AG04450 (cell line): ENCODE measurements around the gene COX7A2. TPM values are rescaled to one million over a fixed set of nuclear protein-coding genes. Genes with fewer than 3 reads are reported as not detected.

Source experiments
- CTCF ChIA-PET: fragments of 300-600, 350-600 bp; formaldehyde crosslinking; extraction: SDS; loops from one replicate; lab custom pipeline; 2022; ENCODE audit warnings: antibody characterized with exemption, inconsistent platforms; lab: Charles Lee
- POLR2A ChIA-PET: fragments of 350-600 bp; formaldehyde crosslinking; extraction: SDS; loops from one replicate; lab custom pipeline; 2021; ENCODE audit warnings: antibody characterized with exemption, inconsistent platforms; lab: Yijun Ruan, JAX
- DNase-seq: peaks from one replicate; pipeline ENCODE4 v3.0.0-alpha.2; 2011; ENCODE audit warnings: low read depth, low spot score
- H3K27ac ChIP-seq: one replicate; pipeline ENCODE4 v1.5.1; 2012; ENCODE audit warnings: low read depth, low read length, control low read depth
- H3K27me3 ChIP-seq: one replicate; pipeline ENCODE4 v1.6.0; 2012; ENCODE audit warnings: low read length; ENCODE audit not compliant: control insufficient read depth, insufficient read depth
- H3K4me3 ChIP-seq: 2 replicates; pipeline ENCODE4 v1.5.1; 2011; ENCODE audit warnings: mild to moderate bottlenecking, low read depth, low read length, control low read depth
- H3K9me3 ChIP-seq: 2 replicates; pipeline ENCODE4 v1.5.1; 2012; ENCODE audit warnings: low read length; ENCODE audit not compliant: control insufficient read depth, insufficient read depth
- polyA minus RNA-seq: library from RNA; depleted of rRNA, polyadenylated mRNA; stranded (reverse); fragments of >200 nt; gene quantifications from 2 replicates; pipeline ENCODE4 v1.2.3, GENCODE V29; 2011; rRNA and poly(A)+ RNA removed
- polyA plus RNA-seq: library from polyadenylated mRNA; depleted of rRNA; stranded (reverse); fragments of >200 nt; gene quantifications from 2 replicates; pipeline ENCODE4 v1.2.3, GENCODE V29; 2011; rRNA removed
- TF ChIP-seq, protein P1 (sequence below): IDR thresholded peaks from 2 replicates; pipeline ENCODE4 v1.5.1; 2011; ENCODE audit warnings: low read depth, low read length, control low read depth, inconsistent platforms

Gene COX7A2, protein sequence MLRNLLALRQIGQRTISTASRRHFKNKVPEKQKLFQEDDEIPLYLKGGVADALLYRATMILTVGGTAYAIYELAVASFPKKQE
- polyA plus RNA-seq (235 and 263 TPM in 2 replicates), polyA minus RNA-seq (22.2 and 38.8 TPM in 2 replicates)

DNA sequence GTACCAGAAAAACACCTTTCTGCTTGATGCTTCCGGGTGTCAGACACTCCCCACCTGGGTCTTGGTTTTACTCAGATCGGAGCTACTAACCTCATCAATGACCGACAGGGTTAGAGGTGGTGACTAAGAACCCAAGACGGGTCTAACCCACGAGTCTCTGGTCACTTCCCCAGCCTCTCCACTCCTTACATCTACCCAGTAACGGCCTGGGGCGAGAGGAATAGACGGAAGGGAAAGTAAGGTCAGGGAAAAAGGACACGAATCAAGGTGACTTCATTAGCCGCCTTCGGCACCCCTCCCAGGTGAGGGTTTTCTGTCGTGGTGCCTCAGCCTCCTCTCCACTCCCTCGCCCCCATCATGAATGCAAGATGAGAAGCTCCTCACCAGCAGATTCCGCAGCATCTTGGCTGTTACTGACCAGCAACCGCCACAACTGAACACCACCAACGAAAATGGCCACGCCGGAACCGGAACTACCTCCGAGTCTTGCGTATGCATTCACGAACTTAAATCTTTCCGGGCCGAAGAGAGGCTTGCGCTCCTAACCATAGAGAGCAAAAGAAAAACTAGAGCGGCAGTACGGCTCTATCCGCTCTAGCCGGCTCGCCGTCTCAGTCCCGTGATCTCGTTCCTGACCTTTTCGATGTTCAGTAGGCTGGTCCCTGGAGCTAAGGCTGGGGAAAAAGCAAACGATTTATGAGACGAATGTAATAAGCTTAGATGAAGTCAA lies at the start of gene COX7A2:
COX7A2 (minus strand) TSS at position 469 of the 730 bp plus-strand sequence; CDS start at position 402, 67 bp downstream.
- Histone ChIP-seq H3K27me3 (no peaks in the 10 kb centered on the region), H3K4me3 (peak within 1 kb of the TSS; percentile 95), H3K9me3 (no peaks in the 10 kb centered on the region), H3K27ac (peak within 1 kb of the TSS; percentile 91)
- POLR2A ChIA-PET, result interaction anchor here (0.7 to 1.3 kb wide), 6 partner anchors 35 to 1723 kb away, joined by 3 to 5 read pairs (median 4); partner anchors contain the start of gene COL12A1
- TF ChIP-seq, protein P1, sequence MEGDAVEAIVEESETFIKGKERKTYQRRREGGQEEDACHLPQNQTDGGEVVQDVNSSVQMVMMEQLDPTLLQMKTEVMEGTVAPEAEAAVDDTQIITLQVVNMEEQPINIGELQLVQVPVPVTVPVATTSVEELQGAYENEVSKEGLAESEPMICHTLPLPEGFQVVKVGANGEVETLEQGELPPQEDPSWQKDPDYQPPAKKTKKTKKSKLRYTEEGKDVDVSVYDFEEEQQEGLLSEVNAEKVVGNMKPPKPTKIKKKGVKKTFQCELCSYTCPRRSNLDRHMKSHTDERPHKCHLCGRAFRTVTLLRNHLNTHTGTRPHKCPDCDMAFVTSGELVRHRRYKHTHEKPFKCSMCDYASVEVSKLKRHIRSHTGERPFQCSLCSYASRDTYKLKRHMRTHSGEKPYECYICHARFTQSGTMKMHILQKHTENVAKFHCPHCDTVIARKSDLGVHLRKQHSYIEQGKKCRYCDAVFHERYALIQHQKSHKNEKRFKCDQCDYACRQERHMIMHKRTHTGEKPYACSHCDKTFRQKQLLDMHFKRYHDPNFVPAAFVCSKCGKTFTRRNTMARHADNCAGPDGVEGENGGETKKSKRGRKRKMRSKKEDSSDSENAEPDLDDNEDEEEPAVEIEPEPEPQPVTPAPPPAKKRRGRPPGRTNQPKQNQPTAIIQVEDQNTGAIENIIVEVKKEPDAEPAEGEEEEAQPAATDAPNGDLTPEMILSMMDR, result no peak
- DNase-seq, result peak; percentile 96
- CTCF ChIA-PET, result interaction anchor here (1.1 to 2.0 kb wide), 6 partner anchors 9 to 303 kb away, joined by 4 to 12 read pairs (median 6); no protein-coding TSS in a partner anchor

DNA sequence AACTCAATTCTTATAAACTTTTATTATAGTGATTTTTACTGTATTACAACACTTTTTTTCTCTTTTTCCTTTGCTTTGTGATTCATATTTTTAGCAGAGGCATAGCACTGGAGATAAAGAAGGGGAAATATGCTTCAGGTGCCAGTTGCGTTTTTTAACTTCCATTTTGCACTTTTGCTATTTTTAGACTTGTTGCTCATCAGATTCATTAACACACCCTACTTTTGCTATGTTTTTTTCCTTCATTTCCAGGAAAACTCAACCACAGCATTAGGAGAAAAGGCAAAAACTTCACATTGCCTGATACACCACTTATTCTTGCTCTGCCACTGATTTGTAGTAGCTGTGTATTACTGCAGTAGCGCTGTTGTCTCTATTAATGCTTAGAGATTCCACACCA lies 49.0 kb upstream of the COX7A2 start:
- no peak overlapping the region for H3K27ac ChIP-seq
- POLR2A ChIA-PET, result no interaction called here

DNA sequence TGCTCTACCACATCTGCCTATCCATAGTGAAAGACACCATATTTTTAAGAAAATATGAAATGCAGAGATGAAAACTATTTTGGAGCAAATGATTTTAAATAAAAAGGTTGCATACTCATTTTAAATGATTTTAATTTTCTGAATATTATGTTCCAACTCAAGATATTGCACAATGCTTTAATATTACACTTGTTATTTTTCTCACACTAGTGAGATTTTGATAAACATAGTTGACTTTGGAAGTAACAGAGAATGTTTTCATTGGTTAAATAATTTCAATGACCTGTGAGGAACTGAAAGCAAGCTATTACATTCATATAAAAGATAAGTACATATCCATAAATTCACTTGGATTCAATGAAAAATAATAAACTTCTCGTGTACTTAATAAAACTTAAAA lies 48.1 kb upstream of the COX7A2 start:
- H3K27ac ChIP-seq, result no peak overlapping the region
- no peaks in the 10 kb centered on the region for H3K27me3 ChIP-seq
- TF ChIP-seq, protein P1, result no peak
- DNase-seq, result no peak
- ChIA-PET POLR2A (no interaction called here), CTCF (interaction anchor here (1.4 kb wide), 1 partner anchor 235 kb away, joined by 4 read pairs; no protein-coding TSS in a partner anchor)
- no peaks in the 10 kb centered on the region for H3K9me3 ChIP-seq
- H3K4me3 ChIP-seq, result no peak overlapping the region

More for the DNA sequence above, 49.0 kb upstream of the COX7A2 start:
- DNase-seq, result no peak
- H3K4me3 ChIP-seq, result no peak overlapping the region
- no peaks in the 10 kb centered on the region for H3K27me3 ChIP-seq
- no peaks in the 10 kb centered on the region for H3K9me3 ChIP-seq
- TF ChIP-seq, protein P1, result no peak
- CTCF ChIA-PET, result interaction anchor here (1.4 kb wide), 1 partner anchor 234 kb away, joined by 4 read pairs; no protein-coding TSS in a partner anchor

DNA sequence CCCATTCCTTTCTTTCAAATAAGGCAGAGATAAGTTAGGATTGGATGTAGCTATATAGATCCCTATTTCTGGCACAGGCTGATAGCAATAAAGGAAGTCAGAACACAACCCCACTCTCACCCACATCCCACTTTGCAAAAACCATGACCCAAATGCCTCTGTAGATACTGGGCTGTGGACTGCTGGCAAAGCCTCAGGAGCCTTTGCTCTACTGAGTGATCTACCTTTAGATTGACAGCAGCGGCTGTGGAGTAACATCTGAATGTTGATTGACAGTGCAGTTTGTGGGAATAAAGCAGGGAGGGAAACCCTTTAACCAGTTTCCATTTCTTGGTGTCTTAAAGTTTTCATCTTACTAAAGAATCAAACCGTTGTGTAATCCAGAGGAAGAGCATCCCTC lies 47.7 kb upstream of the COX7A2 start:
- no peak for DNase-seq

More for the DNA sequence above, 47.7 kb upstream of the COX7A2 start:
- Histone ChIP-seq H3K9me3 (no peaks in the 10 kb centered on the region), H3K27me3 (no peaks in the 10 kb centered on the region), H3K27ac (no peak overlapping the region), H3K4me3 (no peak overlapping the region)
- POLR2A ChIA-PET, result no interaction called here
- CTCF ChIA-PET, result interaction anchor here (1.4 kb wide), 1 partner anchor 236 kb away, joined by 4 read pairs; no protein-coding TSS in a partner anchor
- TF ChIP-seq, protein P1, result no peak
